22Rv1 (cell line): Measurements from ENCODE around the gene ACVR1C.
"Not testable (repeated sequence)": the region's sequence is repeated elsewhere in the genome, so short reads cannot be mapped to it uniquely, and the experiment has no call there.

ENCODE experiments used
- ZFX ChIP-seq: fragments of 450-650 bp; IDR thresholded peaks from 2 replicates; pipeline ENCODE4 v1.6.1; 2017; ENCODE audit warnings: antibody characterized with exemption, borderline replicate concordance
- TF ChIP-seq, protein P1 (sequence below): fragments of 450-650 bp; IDR thresholded peaks from 2 replicates; pipeline ENCODE4 v1.5.1; 2017; ENCODE audit warnings: mild to moderate bottlenecking

DNA sequence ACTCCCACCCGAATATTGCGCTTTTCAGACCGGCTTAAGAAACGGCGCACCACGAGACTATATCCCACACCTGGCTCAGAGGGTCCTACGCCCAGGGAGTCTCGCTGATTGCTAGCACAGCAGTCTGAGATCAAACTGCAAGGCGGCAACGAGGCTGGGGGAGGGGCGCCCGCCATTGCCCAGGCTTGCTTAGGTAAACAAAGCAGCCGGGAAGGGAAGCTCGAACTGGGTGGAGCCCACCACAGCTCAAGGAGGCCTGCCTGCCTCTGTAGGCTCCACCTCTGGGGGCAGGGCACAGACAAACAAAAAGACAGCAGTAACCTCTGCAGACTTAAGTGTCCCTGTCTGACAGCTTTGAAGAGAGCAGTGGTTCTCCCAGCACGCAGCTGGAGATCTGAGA lies 62.0 kb downstream of the ACVR1C start:
- TF ChIP-seq, protein P1, sequence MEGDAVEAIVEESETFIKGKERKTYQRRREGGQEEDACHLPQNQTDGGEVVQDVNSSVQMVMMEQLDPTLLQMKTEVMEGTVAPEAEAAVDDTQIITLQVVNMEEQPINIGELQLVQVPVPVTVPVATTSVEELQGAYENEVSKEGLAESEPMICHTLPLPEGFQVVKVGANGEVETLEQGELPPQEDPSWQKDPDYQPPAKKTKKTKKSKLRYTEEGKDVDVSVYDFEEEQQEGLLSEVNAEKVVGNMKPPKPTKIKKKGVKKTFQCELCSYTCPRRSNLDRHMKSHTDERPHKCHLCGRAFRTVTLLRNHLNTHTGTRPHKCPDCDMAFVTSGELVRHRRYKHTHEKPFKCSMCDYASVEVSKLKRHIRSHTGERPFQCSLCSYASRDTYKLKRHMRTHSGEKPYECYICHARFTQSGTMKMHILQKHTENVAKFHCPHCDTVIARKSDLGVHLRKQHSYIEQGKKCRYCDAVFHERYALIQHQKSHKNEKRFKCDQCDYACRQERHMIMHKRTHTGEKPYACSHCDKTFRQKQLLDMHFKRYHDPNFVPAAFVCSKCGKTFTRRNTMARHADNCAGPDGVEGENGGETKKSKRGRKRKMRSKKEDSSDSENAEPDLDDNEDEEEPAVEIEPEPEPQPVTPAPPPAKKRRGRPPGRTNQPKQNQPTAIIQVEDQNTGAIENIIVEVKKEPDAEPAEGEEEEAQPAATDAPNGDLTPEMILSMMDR, result not testable (repeated sequence)
- TF ChIP-seq ZFX, result not testable (repeated sequence)
